HepG2 (cell line): ENCODE measurements around the gene TEK. TPM values are rescaled to one million over a fixed set of nuclear protein-coding genes. Genes with fewer than 3 reads are reported as not detected.

Experiments
- ATAC-seq: fragments of 200-7000 bp; cut with Tn5 transposase; 3 replicates; pipeline ENCODE4 v1.9.1; 2020; ENCODE audit warnings: mild to moderate bottlenecking, moderate library complexity
- BruUV-seq: library from RNA; stranded (reverse); fragments of 400-500 nt; replicated peaks from 2 replicates; lab custom pipeline; 2021; lab: Mats Ljungman, UMichigan
- CTCF ChIA-PET: fragments of 300-600 bp; formaldehyde crosslinking; extraction: SDS; loops from one replicate; lab custom pipeline; 2021; ENCODE audit warnings: low total read pairs, inconsistent platforms, low intra/inter-chr PET ratio; lab: Yijun Ruan, JAX
- POLR2A ChIA-PET: fragments of 350-600 bp; sonication (Branson Sonifier 250); formaldehyde crosslinking; loops from one replicate; lab custom pipeline; 2020; ENCODE audit warnings: antibody characterized with exemption, inconsistent platforms; lab: Yijun Ruan, JAX
- DNase-seq: peaks from one replicate; pipeline ENCODE4 v3.0.0-alpha.2; 2015; ENCODE audit warnings: low spot score
- FAIRE-seq: peaks from 3 replicates; lab custom pipeline; 2011; peaks lifted over from hg19 to GRCh38; lab: Jason Lieb, UNC
- H2AFZ ChIP-seq: one replicate; pipeline ENCODE4 v1.6.1; 2011; ENCODE audit warnings: low read length, inconsistent platforms
- H3K27ac ChIP-seq: fragments of 300-600 bp; 3 replicates; pipeline ENCODE4 v1.8.0; 2011; ENCODE audit warnings: mixed run types, mild to moderate bottlenecking, mixed read lengths, low read length, inconsistent platforms; ENCODE audit not compliant: insufficient read depth; ENCODE audit errors: extremely low read length
- H3K27me3 ChIP-seq, 2 experiments: fragments of 200-600 bp in 1 of 2; 2 replicates in 1 of 2; 3 replicates in 1 of 2; pipeline versions ENCODE4 v1.6.0 to v1.8.0; 2011; ENCODE audit warnings: low read length in 2 of 2, mild to moderate bottlenecking in 2 of 2, moderate library complexity in 2 of 2, inconsistent platforms in 1 of 2; ENCODE audit not compliant: insufficient read depth in 2 of 2, control insufficient read depth in 1 of 2
- H3K36me3 ChIP-seq, 2 experiments: fragments of 200-600 bp in 1 of 2; replicated peaks in 1 of 2; 2 replicates in 1 of 2; 3 replicates in 1 of 2; pipeline versions ENCODE4 v1.5.1 to v1.8.0; 2011; ENCODE audit warnings: low read length in 2 of 2, inconsistent platforms in 1 of 2; ENCODE audit not compliant: insufficient read depth in 2 of 2, control insufficient read depth in 1 of 2
- H3K4me1 ChIP-seq: 2 replicates; pipeline ENCODE4 v1.5.1; 2012; ENCODE audit warnings: low read length, inconsistent platforms; ENCODE audit not compliant: insufficient read depth
- H3K4me2 ChIP-seq: 2 replicates; pipeline ENCODE4 v1.6.0; 2011; ENCODE audit warnings: low read depth, low read length, inconsistent platforms
- H3K4me3 ChIP-seq, 3 experiments: fragments of 200-600 bp in 1 of 3; sonication (generic), shearing (Covaris generic) in 1 of 3; replicated peaks in 1 of 3; 2 replicates each; pipeline ENCODE4 v1.5.1; 2011 to 2016; ENCODE audit warnings: low read length in 3 of 3, inconsistent platforms in 2 of 3, low read depth in 2 of 3, mild to moderate bottlenecking in 2 of 3, control low read depth in 1 of 3, mixed read lengths in 1 of 3; ENCODE audit not compliant: insufficient read depth in 1 of 3
- H3K79me2 ChIP-seq: one replicate; pipeline ENCODE4 v1.6.1; 2011; ENCODE audit warnings: low read length, inconsistent platforms; ENCODE audit not compliant: insufficient read depth
- H3K9ac ChIP-seq: 2 replicates; pipeline ENCODE4 v1.6.0; 2011; ENCODE audit warnings: mild to moderate bottlenecking, low read depth, low read length, inconsistent platforms; ENCODE audit not compliant: insufficient read depth
- H3K9me3 ChIP-seq: 2 replicates; pipeline ENCODE4 v1.5.1; 2012; ENCODE audit warnings: mild to moderate bottlenecking, low read length
- H4K20me1 ChIP-seq: 2 replicates; pipeline ENCODE4 v1.6.0; 2011; ENCODE audit warnings: inconsistent platforms, mild to moderate bottlenecking, low read length, moderate library complexity; ENCODE audit not compliant: insufficient read depth
- BHLHE40 ChIP-seq: IDR thresholded peaks from 2 replicates; pipeline ENCODE4 v1.6.1; 2011; ENCODE audit warnings: low read length, improper control_type of control experiment
- CEBPB ChIP-seq: IDR thresholded peaks from 2 replicates; pipeline ENCODE4 v1.6.1; 2011; ENCODE audit warnings: low read depth, low read length, improper control_type of control experiment, borderline replicate concordance
- DMAP1 ChIP-seq: IDR thresholded peaks from 2 replicates; pipeline ENCODE4 v1.6.1; 2016
- SKI ChIP-seq: fragments of 450-650 bp; IDR thresholded peaks from one replicate; pipeline ENCODE4 v1.6.1; 2018; ENCODE audit warnings: mild to moderate bottlenecking; ENCODE audit not compliant: partially characterized antibody
- ZNF337 ChIP-seq: sonication (generic); formaldehyde crosslinking; IDR thresholded peaks from 2 replicates; pipeline ENCODE4 v1.5.1; 2020; ENCODE audit warnings: missing genetic modification reagents, low read depth, mild to moderate bottlenecking, borderline replicate concordance
- WGBS: methylation state at CpG from one replicate; pipeline ENCODE4 v1.1.6; 2017; ENCODE audit warnings: low lambda C conversion rate; 5-methylcytosine and 5-hydroxymethylcytosine counted together
- in situ Hi-C: cut with HindIII; loops from 2 replicates; pipeline ENCODE4 v1.10.0; 2017; ENCODE audit warnings: low pct_unique_long_range_greater_than_20kb; ENCODE audit not compliant: extremely low pct_ligation_motif_present
- intact Hi-C: fragments of 100-400 bp; cut with micrococcal nuclease; formaldehyde crosslinking; loops from one replicate; pipeline ENCODE4 v1.10.0; 2022; ENCODE audit not compliant: unreplicated experiment
- polyA plus RNA-seq, 8 experiments: library from polyadenylated mRNA; depleted of rRNA in 3 of 8; stranded (reverse) in 7 of 8; unstranded in 1 of 8; fragments of >200 nt; fragmentation: Illumina TruSeq in 4 of 8; extraction: Trizol in 4 of 8; gene quantifications; 2 replicates each; pipeline versions ENCODE4 v1.2.1 to v1.2.3, GENCODE V29; 2011 to 2016; ENCODE audit warnings: low read depth in 4 of 8, missing spikeins in 1 of 8, mixed read lengths in 1 of 8; ENCODE audit not compliant: insufficient read depth in 1 of 8
- total RNA-seq, 5 experiments: library from RNA; depleted of rRNA; stranded (reverse); fragments of >200 nt; fragmentation: Illumina TruSeq; extraction: Trizol; gene quantifications; 2 replicates each; pipeline ENCODE4 v1.2.3, GENCODE V29; 2016; ENCODE audit warnings: low read depth in 1 of 5
- TF ChIP-seq, protein P1 (sequence below): sonication (generic); formaldehyde crosslinking; IDR thresholded peaks from 2 replicates; pipeline ENCODE4 v1.5.1; 2020; ENCODE audit warnings: mild to moderate bottlenecking, moderate library complexity, missing genetic modification reagents
- TF ChIP-seq, protein P2 (sequence below): sonication (generic); formaldehyde crosslinking; conservative IDR thresholded peaks from 2 replicates; pipeline ENCODE4 v1.8.1; 2023; ENCODE audit warnings: missing genetic modification reagents
- TF ChIP-seq, protein P3 (sequence below): sonication (generic); formaldehyde crosslinking; IDR thresholded peaks from 2 replicates; pipeline ENCODE4 v1.4.0; 2020; ENCODE audit warnings: mild to moderate bottlenecking, missing genetic modification reagents
- TF ChIP-seq, protein P4 (sequence below): sonication (generic); formaldehyde crosslinking; IDR thresholded peaks from 2 replicates; pipeline ENCODE4 v1.4.0; 2020; ENCODE audit warnings: missing genetic modification reagents
- TF ChIP-seq, protein P5 (sequence below): fragments of 450-650 bp; IDR thresholded peaks from 2 replicates; pipeline ENCODE4 v1.6.1; 2016

TEK gene
- total and polyA plus RNA-seq, 2 of the 13 experiments (the other 11 are each of a cell fraction or from before 2014, with no cell fraction given) = not detected

DNA sequence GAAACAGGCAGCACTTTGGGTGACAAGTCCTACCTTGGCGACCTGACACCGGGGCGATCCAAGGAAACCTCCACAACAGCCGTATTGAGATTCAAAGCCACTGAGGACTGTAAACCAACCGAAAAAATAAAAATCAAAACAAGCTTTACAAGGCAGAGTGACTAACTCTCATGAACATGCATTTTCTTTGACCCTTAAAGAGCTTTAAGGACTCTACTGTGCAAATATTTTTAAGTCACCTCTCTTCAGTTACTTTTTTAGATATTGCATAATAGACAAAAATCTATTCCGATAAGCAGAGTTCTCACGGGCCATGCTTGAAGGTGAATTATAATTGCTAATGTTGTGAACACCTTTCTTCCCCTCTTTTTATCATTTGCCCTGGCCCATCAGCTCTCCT lies 149.6 kb downstream of the TEK start (continued):
- TF ChIP-seq, protein P1, sequence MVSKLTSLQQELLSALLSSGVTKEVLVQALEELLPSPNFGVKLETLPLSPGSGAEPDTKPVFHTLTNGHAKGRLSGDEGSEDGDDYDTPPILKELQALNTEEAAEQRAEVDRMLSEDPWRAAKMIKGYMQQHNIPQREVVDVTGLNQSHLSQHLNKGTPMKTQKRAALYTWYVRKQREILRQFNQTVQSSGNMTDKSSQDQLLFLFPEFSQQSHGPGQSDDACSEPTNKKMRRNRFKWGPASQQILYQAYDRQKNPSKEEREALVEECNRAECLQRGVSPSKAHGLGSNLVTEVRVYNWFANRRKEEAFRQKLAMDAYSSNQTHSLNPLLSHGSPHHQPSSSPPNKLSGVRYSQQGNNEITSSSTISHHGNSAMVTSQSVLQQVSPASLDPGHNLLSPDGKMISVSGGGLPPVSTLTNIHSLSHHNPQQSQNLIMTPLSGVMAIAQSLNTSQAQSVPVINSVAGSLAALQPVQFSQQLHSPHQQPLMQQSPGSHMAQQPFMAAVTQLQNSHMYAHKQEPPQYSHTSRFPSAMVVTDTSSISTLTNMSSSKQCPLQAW = no peak
- no peak for TF ChIP-seq ZNF337 (CRISPR knock-in tag)
- no peak for TF ChIP-seq DMAP1
- TF ChIP-seq, protein P2, sequence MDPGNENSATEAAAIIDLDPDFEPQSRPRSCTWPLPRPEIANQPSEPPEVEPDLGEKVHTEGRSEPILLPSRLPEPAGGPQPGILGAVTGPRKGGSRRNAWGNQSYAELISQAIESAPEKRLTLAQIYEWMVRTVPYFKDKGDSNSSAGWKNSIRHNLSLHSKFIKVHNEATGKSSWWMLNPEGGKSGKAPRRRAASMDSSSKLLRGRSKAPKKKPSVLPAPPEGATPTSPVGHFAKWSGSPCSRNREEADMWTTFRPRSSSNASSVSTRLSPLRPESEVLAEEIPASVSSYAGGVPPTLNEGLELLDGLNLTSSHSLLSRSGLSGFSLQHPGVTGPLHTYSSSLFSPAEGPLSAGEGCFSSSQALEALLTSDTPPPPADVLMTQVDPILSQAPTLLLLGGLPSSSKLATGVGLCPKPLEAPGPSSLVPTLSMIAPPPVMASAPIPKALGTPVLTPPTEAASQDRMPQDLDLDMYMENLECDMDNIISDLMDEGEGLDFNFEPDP (CRISPR knock-in tag) = no peak
- TF ChIP-seq, protein P3, sequence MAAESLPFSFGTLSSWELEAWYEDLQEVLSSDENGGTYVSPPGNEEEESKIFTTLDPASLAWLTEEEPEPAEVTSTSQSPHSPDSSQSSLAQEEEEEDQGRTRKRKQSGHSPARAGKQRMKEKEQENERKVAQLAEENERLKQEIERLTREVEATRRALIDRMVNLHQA (CRISPR knock-in tag) = no peak
- TF ChIP-seq, protein P4, sequence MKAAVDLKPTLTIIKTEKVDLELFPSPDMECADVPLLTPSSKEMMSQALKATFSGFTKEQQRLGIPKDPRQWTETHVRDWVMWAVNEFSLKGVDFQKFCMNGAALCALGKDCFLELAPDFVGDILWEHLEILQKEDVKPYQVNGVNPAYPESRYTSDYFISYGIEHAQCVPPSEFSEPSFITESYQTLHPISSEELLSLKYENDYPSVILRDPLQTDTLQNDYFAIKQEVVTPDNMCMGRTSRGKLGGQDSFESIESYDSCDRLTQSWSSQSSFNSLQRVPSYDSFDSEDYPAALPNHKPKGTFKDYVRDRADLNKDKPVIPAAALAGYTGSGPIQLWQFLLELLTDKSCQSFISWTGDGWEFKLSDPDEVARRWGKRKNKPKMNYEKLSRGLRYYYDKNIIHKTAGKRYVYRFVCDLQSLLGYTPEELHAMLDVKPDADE (CRISPR knock-in tag) = no peak

DNA sequence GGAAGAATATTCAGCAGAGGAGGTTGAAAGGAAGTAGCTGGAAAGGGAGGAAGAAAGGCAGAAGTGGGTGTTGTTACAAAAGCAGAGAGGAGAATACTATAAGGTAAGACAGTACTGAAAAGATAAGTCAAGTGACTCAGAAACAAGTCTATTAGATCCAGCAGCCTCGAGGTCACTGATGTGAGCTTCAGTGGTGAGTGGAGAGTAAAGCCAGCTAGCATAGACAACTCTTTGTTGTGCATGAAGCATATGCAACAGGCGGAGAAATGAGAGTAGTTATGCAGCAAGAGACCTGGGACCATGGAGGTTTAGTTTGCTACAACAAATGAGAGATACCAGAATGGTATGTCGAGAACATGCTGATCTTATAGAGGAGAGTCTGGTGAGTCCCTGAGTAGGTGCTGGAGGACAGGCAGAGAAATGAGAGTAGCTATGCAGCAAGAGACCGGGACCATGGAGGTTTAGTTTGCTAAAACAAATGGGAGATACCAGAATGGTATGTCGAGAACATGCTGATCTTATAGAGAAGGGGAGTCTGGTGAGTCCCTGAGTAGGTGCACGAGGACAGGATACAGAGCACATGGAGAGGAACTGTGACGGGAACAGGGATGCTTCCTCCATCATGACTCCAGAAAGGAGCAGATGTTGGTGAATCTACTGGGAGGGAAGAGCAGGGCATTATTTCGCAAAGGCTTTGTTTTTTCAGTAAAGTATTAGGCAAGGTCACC lies 151.9 kb downstream of the TEK start:
- WGBS = 4% methylated on average over 8 of the region's 8 CpGs
- Histone ChIP-seq H3K4me3 (no peak overlapping the region), H3K27me3 (no peaks in the 10 kb centered on the region; a peak in 1 of 5 replicates), H3K4me2 (no peak overlapping the region), H3K9ac (no peak overlapping the region), H3K9me3 (no peaks in the 10 kb centered on the region), H3K36me3 (no peaks in the 10 kb centered on the region), H3K79me2 (no peaks in the 10 kb centered on the region), H3K4me1 (peaks cover 13% of the 10 kb centered on the region), H3K27ac (no peak overlapping the region), H2AFZ (no peak overlapping the region), H4K20me1 (no peaks in the 10 kb centered on the region)
- POLR2A ChIA-PET = no interaction called here
- FAIRE-seq (no peak), DNase-seq (no peak), ATAC-seq (peak; percentile 71)
- BruUV-seq = no TSS peak
- 0 out of 2 replicates have a peak, but pooled peaks have one; percentile 47 for TF ChIP-seq BHLHE40
- TF ChIP-seq, protein P5, sequence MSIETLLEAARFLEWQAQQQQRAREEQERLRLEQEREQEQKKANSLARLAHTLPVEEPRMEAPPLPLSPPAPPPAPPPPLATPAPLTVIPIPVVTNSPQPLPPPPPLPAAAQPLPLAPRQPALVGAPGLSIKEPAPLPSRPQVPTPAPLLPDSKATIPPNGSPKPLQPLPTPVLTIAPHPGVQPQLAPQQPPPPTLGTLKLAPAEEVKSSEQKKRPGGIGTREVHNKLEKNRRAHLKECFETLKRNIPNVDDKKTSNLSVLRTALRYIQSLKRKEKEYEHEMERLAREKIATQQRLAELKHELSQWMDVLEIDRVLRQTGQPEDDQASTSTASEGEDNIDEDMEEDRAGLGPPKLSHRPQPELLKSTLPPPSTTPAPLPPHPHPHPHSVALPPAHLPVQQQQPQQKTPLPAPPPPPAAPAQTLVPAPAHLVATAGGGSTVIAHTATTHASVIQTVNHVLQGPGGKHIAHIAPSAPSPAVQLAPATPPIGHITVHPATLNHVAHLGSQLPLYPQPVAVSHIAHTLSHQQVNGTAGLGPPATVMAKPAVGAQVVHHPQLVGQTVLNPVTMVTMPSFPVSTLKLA = peak; percentile 66
- TF ChIP-seq CEBPB = 0 out of 2 replicates have a peak, but pooled peaks have one; percentile 55
- no peak for TF ChIP-seq SKI
- CTCF ChIA-PET = no interaction called here
- in situ Hi-C loops = no loop called here
- intact Hi-C loops = no loop called here
